ENCODE data around the gene ADNP. TPM values are rescaled to one million over a fixed set of nuclear protein-coding genes. Genes with fewer than 3 reads are reported as not detected.

The ADNP gene
- polyA plus RNA-seq, 1 of the 3 experiments (the other 2 are of a cell fraction), result 13.3 TPM

GRCh38 chr20:50968289-50968688 is 37.1 kb upstream of the ADNP start:
- H3K79me2 ChIP-seq (ENCODE audit: insufficient read depth), result no peaks in the 10 kb centered on the region
- DNase-seq, result no peak
- no peak overlapping the region for H3K4me2 ChIP-seq
- TF ChIP-seq ZBTB33 (IDR thresholded peaks at IDR 0.05; ENCODE audit: borderline replicate concordance, low read depth) (no peak), MAX (IDR thresholded peaks at IDR 0.05; ENCODE audit: low read depth) (no peak), SIN3A (IDR thresholded peaks at IDR 0.05; ENCODE audit: borderline replicate concordance, low read depth, low read length) (no peak), YY1 (IDR thresholded peaks at IDR 0.05; ENCODE audit: low read depth) (no peak), MXI1 (IDR thresholded peaks at IDR 0.05; ENCODE audit: low read depth, low read length) (no peak), TCF12 (IDR thresholded peaks at IDR 0.05) (no peak), GATA2 (CRISPR knock-in tag; IDR thresholded peaks at IDR 0.05) (no peak), TAF1 (IDR thresholded peaks at IDR 0.05; ENCODE audit: borderline replicate concordance, low read depth, low read length) (no peak), GABPA (IDR thresholded peaks at IDR 0.05; ENCODE audit: low read depth) (no peak), RCOR1 (IDR thresholded peaks at IDR 0.05; ENCODE audit: low read length) (no peak), USF1 (IDR thresholded peaks at IDR 0.05; ENCODE audit: borderline replicate concordance, low read depth) (no peak)
- no peak overlapping the region for H3K27ac ChIP-seq (ENCODE audit: low read depth in 2 of 2, low read length in 1 of 2)
- WGBS (ENCODE audit: low lambda C conversion rate), result 76% methylated on average over 9 of the region's 9 CpGs
- ChIA-PET CTCF (interaction anchor here (1.1 to 3.8 kb wide), 3 partner anchors 11 to 19 kb away, joined by 3 to 21 read pairs (median 10); no protein-coding TSS in a partner anchor), POLR2A (no interaction called here)
- peaks cover 1% of the 10 kb centered on the region for H3F3A ChIP-seq (replicated peaks; ENCODE audit: insufficient read depth)
- H3K36me3 ChIP-seq (replicated peaks in 1 of 2; ENCODE audit: control insufficient read depth in 1 of 2, insufficient read depth in 2 of 2, low read length in 1 of 2), result no peaks in the 10 kb centered on the region
- H3K27me3 ChIP-seq (ENCODE audit: insufficient read depth), result no peaks in the 10 kb centered on the region
- H3K9ac ChIP-seq, result no peak overlapping the region
- H3K9me2 ChIP-seq, result no peaks in the 10 kb centered on the region
- no peaks in the 10 kb centered on the region for H4K20me1 ChIP-seq (ENCODE audit: insufficient read depth)
- H3K9me3 ChIP-seq, result no peaks in the 10 kb centered on the region
- H3K4me1 ChIP-seq (ENCODE audit: control insufficient read depth in 1 of 2, insufficient read depth in 2 of 2, low read depth in 1 of 2, low read length in 1 of 2), result no peaks in the 10 kb centered on the region
- H3K4me3 ChIP-seq (ENCODE audit: low read depth in 2 of 2, low read length in 1 of 2), result no peak overlapping the region
- H2AFZ ChIP-seq (ENCODE audit: low read depth), result no peak overlapping the region

- no peak for DNase-seq
- Histone ChIP-seq H3K27ac (ENCODE audit: low read depth in 2 of 2, low read length in 1 of 2) (no peak overlapping the region), H3K4me1 (ENCODE audit: control insufficient read depth in 1 of 2, insufficient read depth in 2 of 2, low read depth in 1 of 2, low read length in 1 of 2) (no peaks in the 10 kb centered on the region), H3K9me2 (no peaks in the 10 kb centered on the region), H2AFZ (ENCODE audit: low read depth) (no peak overlapping the region), H3K9ac (no peak overlapping the region), H3F3A (replicated peaks; ENCODE audit: insufficient read depth) (peaks cover 8% of the 10 kb centered on the region), H3K9me3 (no peaks in the 10 kb centered on the region), H3K4me2 (no peak overlapping the region), H3K4me3 (ENCODE audit: low read depth in 2 of 2, low read length in 1 of 2) (no peak overlapping the region), H4K20me1 (ENCODE audit: insufficient read depth) (no peaks in the 10 kb centered on the region), H3K79me2 (ENCODE audit: insufficient read depth) (peaks cover 1% of the 10 kb centered on the region; the same call in 1 of the 2 replicates), H3K36me3 (replicated peaks in 1 of 2; ENCODE audit: control insufficient read depth in 1 of 2, insufficient read depth in 2 of 2, low read length in 1 of 2) (peaks cover 0 to 2% of the 10 kb centered on the region in 2 experiments), H3K27me3 (ENCODE audit: insufficient read depth) (no peaks in the 10 kb centered on the region)
- ChIA-PET POLR2A (no interaction called here), CTCF (interaction anchor here (1.1 to 3.8 kb wide), 4 partner anchors 11 to 173 kb away, joined by 3 to 21 read pairs (median 7); no protein-coding TSS in a partner anchor)
- no peak for TF ChIP-seq JUND (IDR thresholded peaks at IDR 0.05)
- no peak for TF ChIP-seq POLR2AphosphoS5 (IDR thresholded peaks at IDR 0.05; ENCODE audit: low read depth, low read length)
- no peak for TF ChIP-seq GABPA (IDR thresholded peaks at IDR 0.05; ENCODE audit: low read depth)
- TF ChIP-seq MXI1 (IDR thresholded peaks at IDR 0.05; ENCODE audit: low read depth, low read length), result no peak
- TF ChIP-seq ZBTB33 (IDR thresholded peaks at IDR 0.05; ENCODE audit: borderline replicate concordance, low read depth), result no peak
- no peak for TF ChIP-seq PBX3 (IDR thresholded peaks at IDR 0.05)
- TF ChIP-seq EZH2phosphoT487 (IDR thresholded peaks at IDR 0.05; ENCODE audit: borderline replicate concordance, low read depth), result no peak
- 43% methylated on average over 7 of the region's 7 CpGs for WGBS (ENCODE audit: low lambda C conversion rate)
These were observed 36.3 kb upstream of the ADNP start for GRCh38 chr20:50967586-50967985.

Measured in SK-N-SH (cell line).